ENCODE data around the gene ADPRM.

- TF ChIP-seq CTCF (IDR thresholded peaks at IDR 0.05) (no peak), POLR2A (IDR thresholded peaks at IDR 0.05) (no peak)
Measured at GRCh38 chr17:10735251-10735650, 37.9 kb downstream of the ADPRM start.

Data from right lobe of liver (tissue), 4 donors.